ENCODE measurements around the gene UNK.
A peak's percentile ranks its signal among the peaks of the same experiment; 100 is the strongest.

The UNK gene

GRCh38 chr17:75752802-75753513 lies 31.6 kb upstream of the UNK start (continued):
- TF ChIP-seq PATZ1 (CRISPR knock-in tag; IDR thresholded peaks at IDR 0.05; ENCODE audit: borderline replicate concordance), result no peak

GRCh38 chr17:75753514-75754377 lies 30.9 kb upstream of the UNK start:
- TF ChIP-seq BACH2 (CRISPR knock-in tag; IDR thresholded peaks at IDR 0.05; ENCODE audit: borderline replicate concordance) (no peak), SNAI2 (CRISPR knock-in tag; IDR thresholded peaks at IDR 0.05) (0 out of 2 replicates have a peak, but pooled peaks have one; percentile 10), ARNTL (CRISPR knock-in tag; IDR thresholded peaks at IDR 0.05; ENCODE audit: borderline replicate concordance, low read depth) (0 out of 2 replicates have a peak, but pooled peaks have one; percentile 55)
- ATAC-seq, result peak; percentile 72

GRCh38 chr17:75754378-75755204 lies 30.0 kb upstream of the UNK start:
- ATAC-seq, result no peak
- TF ChIP-seq RARB (CRISPR knock-in tag; IDR thresholded peaks at IDR 0.05) (no peak), ZNF70 (CRISPR knock-in tag; IDR thresholded peaks at IDR 0.05) (no peak), ZNF8 (CRISPR knock-in tag; IDR thresholded peaks at IDR 0.05) (no peak), TSHZ2 (CRISPR knock-in tag; IDR thresholded peaks at IDR 0.05) (no peak), ARNTL (CRISPR knock-in tag; IDR thresholded peaks at IDR 0.05; ENCODE audit: borderline replicate concordance, low read depth) (no peak), ZFP30 (CRISPR knock-in tag; IDR thresholded peaks at IDR 0.05) (no peak), ZNF565 (CRISPR knock-in tag; conservative IDR thresholded peaks at IDR 0.05; ENCODE audit: low read depth) (no peak), ZC3H10 (CRISPR knock-in tag; IDR thresholded peaks at IDR 0.05) (no peak), PPARA (CRISPR knock-in tag; IDR thresholded peaks at IDR 0.05; ENCODE audit: borderline replicate concordance) (no peak)

GRCh38 chr17:75755205-75755901 lies 29.3 kb upstream of the UNK start:
- ATAC-seq, result peak; percentile 6

More at GRCh38 chr17:75755205-75755901, 29.3 kb upstream of the UNK start:
- TF ChIP-seq ZC3H10 (CRISPR knock-in tag; IDR thresholded peaks at IDR 0.05) (no peak), SNAI2 (CRISPR knock-in tag; IDR thresholded peaks at IDR 0.05) (no peak), ZNF70 (CRISPR knock-in tag; IDR thresholded peaks at IDR 0.05) (no peak), ESRRG (CRISPR knock-in tag; IDR thresholded peaks at IDR 0.05) (no peak), ZFP3 (CRISPR knock-in tag; IDR thresholded peaks at IDR 0.05) (no peak), CSRNP3 (CRISPR knock-in tag; IDR thresholded peaks at IDR 0.05) (no peak), ARNTL (CRISPR knock-in tag; IDR thresholded peaks at IDR 0.05; ENCODE audit: borderline replicate concordance, low read depth) (no peak)

All from SK-N-SH treated with all-trans-retinoic acid at 6 μM for 48 hours (cell line).